Activated CD4-positive, CD25-positive, alpha-beta regulatory T cell treated with anti-CD3 and anti-CD28 coated beads, Interleukin-2, amount 50 U/mL, for 72 hours (primary cell): ENCODE measurements around the gene WDFY1.

ENCODE experiments used
- DNase-seq: peaks from one replicate; pipeline ENCODE4 v3.0.0; 2021

WDFY1 gene

DNA sequence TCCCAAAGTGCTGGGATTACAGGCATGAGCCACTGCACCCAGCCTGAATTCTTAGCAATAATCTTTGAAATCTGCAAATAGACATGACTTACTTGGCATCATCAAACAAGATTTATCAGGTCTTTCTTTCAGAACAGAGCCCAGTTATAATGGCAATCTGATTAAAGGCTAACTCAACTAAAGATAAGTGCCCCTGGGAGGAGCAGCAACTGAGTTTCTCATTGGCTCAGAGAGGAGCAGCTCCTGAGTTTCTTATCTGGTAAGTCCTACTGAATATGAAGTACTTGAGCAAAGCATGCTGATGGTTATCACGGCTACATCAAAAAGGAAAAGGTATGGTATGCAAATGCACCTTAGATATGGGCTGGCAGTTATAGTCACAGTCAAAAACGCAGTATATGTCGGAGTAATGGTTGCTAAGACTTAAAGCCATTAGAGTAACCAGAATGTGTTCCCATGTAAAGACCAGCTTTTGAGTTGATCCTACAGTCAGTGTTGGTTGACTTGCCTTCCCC is 92.8 kb downstream of the WDFY1 start:
- no peak for DNase-seq

DNA sequence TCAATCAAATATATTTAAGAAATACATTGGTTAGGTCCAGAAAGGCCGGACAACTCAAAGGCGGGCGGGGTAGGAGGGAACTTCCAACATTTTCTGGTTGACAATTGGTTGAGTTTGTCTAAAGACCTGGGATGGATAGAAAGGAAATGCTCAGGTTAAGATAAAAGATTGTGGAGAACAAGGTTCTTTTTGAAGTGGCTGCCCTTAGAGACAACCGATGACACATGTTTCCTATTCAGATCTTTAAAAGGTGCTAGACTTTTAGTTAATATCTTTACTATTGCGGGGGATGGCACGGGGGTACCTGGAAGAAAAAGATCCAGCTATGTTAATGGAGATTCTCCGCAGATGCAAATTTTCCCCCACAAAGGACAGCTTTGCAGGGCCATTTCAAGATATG is 97.7 kb downstream of the WDFY1 start:
- DNase-seq = no peak

DNA sequence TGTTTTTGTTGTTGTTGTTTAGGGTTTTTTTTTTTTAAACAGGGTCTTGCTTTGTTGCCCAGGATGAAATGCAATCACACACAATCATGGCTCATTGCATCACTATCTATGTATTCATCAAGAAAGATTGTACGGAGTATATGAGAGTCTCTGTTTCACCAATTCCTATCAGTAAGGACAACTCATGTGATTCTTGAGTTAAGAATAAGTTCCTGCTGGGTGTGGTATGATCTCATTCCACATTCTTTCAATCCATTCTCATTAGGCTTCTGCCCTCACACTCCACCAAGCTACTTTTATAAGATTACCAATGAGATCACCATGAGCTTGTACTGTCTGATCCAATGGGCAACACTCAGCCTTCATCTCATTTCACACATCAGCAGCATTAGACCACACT is 98.6 kb downstream of the WDFY1 start:
- DNase-seq = no peak

DNA sequence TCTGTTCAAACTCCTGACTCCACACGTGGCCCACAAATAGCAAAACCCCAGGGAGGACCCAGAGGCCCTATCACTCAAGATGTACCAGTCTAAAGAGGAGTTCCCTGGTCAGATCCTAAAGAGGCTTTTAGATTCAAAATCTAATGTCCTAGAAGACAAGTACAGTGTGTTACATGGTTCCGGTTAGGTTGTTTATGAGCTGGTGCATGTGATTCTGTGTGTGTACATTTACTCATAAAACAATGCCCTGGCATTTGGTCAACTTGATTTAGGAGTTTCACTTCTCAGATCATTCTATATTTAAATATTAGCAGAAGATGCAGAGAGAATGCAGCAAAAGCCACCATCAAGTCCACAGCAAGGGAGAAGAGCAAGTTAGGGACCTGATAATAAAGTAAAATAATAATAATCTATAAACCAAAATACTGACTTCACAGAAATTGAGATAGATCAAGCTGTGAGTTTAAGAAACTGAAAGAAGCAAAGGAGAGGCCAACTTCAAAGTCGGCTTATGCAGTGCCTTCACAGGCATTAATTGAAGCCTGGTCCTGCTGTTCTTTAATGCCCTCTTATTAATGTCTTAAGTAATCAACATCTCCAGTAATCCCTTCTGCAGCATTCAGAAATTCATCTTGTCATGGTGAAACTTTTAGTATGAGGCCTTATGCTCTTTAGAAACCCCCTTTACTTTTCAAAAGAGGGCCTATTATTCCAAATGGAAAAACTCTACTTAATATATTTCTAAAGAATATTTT is 103.5 kb downstream of the WDFY1 start:
- no peak for DNase-seq

DNA sequence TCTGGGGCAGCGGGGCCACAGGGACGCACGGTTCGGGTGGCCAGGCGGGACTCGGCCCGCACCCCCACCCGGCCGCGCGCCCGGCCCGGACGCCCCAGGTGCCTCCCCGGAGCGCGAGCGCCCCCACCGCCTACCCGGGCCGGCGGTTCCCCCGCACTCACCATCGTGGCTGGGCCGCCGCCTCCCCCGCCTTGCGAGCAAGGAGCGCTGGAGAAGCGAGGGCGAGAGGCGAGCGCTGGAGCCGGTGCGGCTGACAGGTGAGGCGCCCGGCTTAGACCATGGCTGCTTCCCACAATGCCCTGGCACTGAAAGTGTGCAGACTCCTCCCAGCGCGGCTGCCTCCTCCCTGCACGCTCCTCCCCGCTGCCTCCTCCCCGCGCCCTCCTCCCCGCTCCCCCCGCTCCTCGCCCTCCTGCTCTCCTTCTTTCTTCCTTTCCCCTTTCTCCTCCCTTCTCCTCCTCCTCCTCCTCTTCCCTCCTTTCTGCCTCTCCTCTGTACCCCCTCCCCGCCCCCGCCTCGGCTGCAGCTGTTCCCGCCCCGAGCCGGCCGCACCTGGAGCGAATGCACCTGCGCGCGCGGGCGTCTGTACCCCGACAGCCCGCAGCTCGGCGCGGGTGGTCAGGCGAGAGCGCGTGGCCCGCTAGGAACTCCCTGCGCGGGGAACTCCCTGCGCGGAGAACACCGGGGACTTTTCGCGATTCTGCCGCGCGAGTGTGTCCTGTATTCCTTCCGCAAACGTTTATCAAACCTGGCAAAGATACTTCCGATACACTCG is 107.7 kb downstream of the WDFY1 start, which contains the start of gene AP1S3:
Gene AP1S3, minus strand, starts transcription at position 296 of the 775 bp plus-strand sequence. Its CDS starts 132 bp downstream, at position 164.
- peak; percentile 64 for DNase-seq

DNA sequence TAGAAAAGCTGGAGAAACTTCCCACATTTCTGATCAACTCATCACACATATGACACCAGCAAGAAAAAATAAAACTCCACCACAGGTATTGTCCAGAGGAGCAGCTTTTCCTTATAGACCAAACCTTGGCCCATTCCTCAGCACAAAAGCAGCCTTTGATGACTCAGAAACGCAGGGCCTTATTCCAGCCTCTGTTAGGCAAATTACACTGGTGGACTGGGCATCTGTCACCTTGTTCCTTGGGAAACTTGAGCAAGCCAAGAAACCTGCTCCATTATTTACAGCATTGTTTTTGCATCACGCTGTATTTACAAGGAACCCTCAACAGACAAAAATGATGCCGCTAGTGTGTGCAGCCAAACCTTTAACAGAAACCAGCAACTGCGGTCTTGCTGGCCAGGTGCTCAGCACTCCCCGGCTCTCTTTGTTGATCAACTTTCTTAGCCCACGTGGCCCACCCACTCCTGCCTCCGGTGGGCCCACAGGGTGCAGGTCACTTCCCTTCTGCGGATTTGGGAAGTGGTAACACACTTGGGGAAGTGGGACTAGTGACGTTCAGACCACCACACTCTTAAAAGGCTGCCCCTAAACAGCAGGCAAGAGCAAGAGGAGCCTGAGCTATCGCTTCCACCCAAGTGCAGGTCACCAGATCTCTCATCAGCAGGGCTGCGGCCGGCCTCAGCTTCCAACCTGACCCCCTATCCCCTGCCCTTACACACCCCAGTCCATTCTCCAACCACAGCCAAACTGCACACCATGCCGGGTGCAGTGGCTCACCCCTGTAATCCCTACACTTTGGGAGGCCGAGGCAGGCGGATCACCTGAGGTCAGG is 109.2 kb downstream of the WDFY1 start:
- no peak for DNase-seq

DNA sequence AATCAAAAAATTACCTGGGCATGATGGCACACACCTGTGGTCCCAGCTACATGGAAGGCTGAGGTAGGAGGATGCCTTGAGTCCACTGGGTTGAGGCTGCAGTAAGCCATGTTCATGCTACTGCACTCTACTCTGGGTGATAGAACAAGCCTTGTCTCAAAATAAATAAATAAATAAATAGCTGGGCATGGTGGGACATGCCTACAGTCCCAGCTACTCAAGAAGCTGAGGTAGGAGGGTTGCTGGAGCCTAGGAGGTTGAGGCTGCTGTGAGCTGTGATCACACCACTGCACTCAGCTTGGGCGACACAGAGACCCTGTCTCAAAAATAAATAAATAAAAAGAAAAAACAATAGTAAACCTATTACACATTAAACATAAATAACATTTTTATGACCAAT is 110.7 kb downstream of the WDFY1 start:
- no peak for DNase-seq

DNA sequence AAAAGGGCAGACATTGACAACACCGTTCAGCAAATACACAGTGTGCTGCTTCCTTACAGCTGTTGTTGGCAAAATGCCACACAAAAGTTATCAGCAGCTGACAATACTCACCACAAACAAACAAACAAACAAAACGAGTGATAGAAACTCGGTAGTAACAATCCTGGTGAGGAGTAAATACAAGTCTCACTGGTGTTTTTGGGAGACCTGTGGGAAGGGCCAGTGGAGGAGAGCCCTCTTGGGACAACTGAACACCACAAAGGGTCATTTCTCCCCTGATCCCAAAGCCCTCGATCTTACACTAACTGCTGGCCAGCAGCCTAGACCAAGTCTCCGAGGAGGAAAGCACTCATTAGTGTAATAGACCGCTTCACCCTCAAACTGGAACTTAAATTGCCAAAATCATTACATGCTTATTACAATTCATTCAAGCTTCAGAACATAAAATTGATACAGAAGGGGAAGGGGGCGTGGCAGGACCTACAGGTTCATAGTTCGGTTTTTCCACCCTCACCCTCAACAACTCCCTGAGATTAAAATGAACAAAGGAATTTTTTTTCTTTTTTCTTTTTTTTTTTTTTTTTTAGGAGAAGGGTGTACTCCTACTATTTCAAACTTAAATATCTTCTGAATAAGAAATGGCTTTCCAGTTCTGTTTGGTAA is 112.8 kb downstream of the WDFY1 start:
- no peak for DNase-seq

DNA sequence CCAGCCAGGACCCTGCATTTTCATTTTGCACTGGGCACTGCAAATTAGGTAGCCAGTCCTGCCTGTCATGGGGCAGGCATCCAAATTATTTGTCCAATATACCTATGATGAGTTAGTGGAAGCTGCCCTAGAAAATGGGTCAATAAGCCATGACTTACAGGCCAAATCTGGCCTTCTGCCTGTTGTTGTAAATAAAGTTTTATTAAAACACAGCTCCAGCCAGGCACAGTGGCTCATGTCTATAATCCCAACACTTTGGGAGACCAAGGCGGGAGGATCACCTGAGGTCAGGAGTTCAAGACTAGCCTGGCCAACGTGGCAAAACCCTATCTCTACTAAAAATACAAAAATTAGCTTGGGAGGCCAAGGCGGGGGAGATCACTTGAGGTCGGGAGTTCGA is 116.0 kb downstream of the WDFY1 start:
- no peak for DNase-seq

DNA sequence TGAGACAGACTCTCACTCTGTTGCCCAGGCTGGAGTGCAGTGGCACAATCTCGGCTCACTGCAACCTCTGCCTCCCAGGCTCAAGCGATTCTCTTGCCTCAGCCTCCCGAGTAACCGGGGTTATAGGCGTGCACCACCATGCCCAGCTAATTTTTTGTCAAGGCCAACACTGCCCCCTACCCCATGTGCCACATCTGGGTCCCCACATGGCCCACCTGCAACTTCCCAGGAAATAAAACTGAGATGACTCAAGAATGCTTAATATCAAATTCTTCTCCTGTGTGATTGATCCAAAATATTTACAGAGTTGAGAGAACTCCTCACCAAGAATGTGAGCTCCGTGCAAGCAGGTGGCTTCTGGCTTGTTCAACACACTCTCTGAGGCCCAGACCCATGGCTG is 116.8 kb downstream of the WDFY1 start:
- no peak for DNase-seq

DNA sequence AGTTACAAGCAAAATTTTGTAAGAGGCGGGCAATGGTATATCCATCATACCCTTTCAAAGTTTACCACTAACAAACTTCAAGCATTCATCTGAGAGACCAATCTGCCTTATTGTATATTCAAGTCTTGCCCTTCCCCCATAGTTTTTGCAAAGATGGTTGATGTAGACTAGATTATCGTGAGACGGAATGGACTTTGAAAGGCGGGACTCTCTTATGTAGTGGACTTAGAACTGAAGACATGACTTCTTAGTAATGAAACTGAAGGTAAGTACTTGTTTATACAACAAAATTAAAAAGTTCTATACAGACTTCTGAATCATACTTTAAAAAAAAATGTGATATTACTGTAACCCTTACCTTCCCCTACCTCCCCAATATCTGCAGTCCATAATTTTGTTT is 118.1 kb downstream of the WDFY1 start:
- no peak for DNase-seq
